Testis (tissue), 3 donors: ENCODE results near the gene RBPJ. TPM values are rescaled to one million over a fixed set of nuclear protein-coding genes. Genes with fewer than 3 reads are reported as not detected.

Experiments
- DNase-seq: peaks from one replicate; pipeline ENCODE4 v3.0.0-alpha.2; 2019
- H3K27ac ChIP-seq, 2 donors: fragments of 200-600 bp; sonication (generic); one replicate each; pipeline ENCODE4 v1.5.1; 2019
- H3K27me3 ChIP-seq: fragments of 200-600 bp; sonication (generic); one replicate; pipeline ENCODE4 v1.5.1; 2019
- H3K36me3 ChIP-seq: fragments of 200-600 bp; sonication (generic); one replicate; pipeline ENCODE4 v1.5.1; 2017; ENCODE audit warnings: low read depth; ENCODE audit errors: missing control alignments
- H3K4me1 ChIP-seq: fragments of 200-600 bp; sonication (generic); one replicate; pipeline ENCODE4 v1.5.1; 2019
- H3K4me3 ChIP-seq, 2 donors: fragments of 200-600 bp; sonication (generic); one replicate each; pipeline ENCODE4 v1.5.1; 2017 to 2019
- H3K9me3 ChIP-seq: fragments of 200-600 bp; sonication (generic); one replicate; pipeline ENCODE4 v1.5.1; 2017
- CTCF ChIP-seq, 3 experiments: fragments of 450-650 bp in 2 of 3; fragments of 200-600 bp in 1 of 3; sonication (generic) in 1 of 3; IDR thresholded peaks; one replicate each; pipeline ENCODE4 v1.5.1; 2016 to 2019; ENCODE audit warnings: antibody characterized with exemption in 3 of 3, mild to moderate bottlenecking in 2 of 3, moderate library complexity in 1 of 3
- POLR2A ChIP-seq: fragments of 450-650 bp; IDR thresholded peaks from one replicate; pipeline ENCODE4 v1.6.1; 2017; ENCODE audit warnings: antibody characterized with exemption, mild to moderate bottlenecking, moderate library complexity
- WGBS, 2 donors: methylation state at CpG; one replicate each; pipeline ENCODE4 v1.1.5; 2018; 5-methylcytosine and 5-hydroxymethylcytosine counted together
- intact Hi-C: fragments of 100-400 bp; cut with DNase I; formaldehyde crosslinking; loops from one replicate; pipeline ENCODE4 v1.15.1; 2023; ENCODE audit warnings: low total_unique reads
- polyA plus RNA-seq: library from polyadenylated mRNA; stranded (reverse); fragments of 350-450 nt; fragmentation: Illumina TruSeq; extraction: RNeasy Lipid Tissue Mini Kit (QIAGEN cat#74804); gene quantifications from one replicate; pipeline ENCODE4 v1.2.3, GENCODE V29; 2014; ENCODE audit warnings: low read depth, low replicate concordance; ENCODE audit not compliant: insufficient read depth
- total RNA-seq, 2 donors: library from RNA; depleted of rRNA; stranded (reverse); fragments of >200 nt; gene quantifications; one replicate each; pipeline ENCODE4 v1.2.3, GENCODE V29; 2016

The RBPJ gene
- total and polyA plus RNA-seq, 3 donors from 2014 or later: 57.7 to 75.8 (median 71.6) TPM

GRCh38 chr4:26474551-26474950 is 153.7 kb downstream of the RBPJ start:
- 89 to 91% methylated on average over 3 of the region's 3 CpGs for WGBS, 2 donors
- DNase-seq: no peak
- no peak for TF ChIP-seq POLR2A
- no peak for TF ChIP-seq CTCF (IDR thresholded peaks at IDR 0.05)

GRCh38 chr4:26475716-26476115 is 154.9 kb downstream of the RBPJ start:
- intact Hi-C loops: no loop called here
- H3K36me3 ChIP-seq: no peaks in the 10 kb centered on the region
- DNase-seq: no peak

More at GRCh38 chr4:26474551-26474950, 153.7 kb downstream of the RBPJ start:
- H3K9me3 ChIP-seq: no peaks in the 10 kb centered on the region
- H3K4me3 ChIP-seq: no peak overlapping the region
- no peaks in the 10 kb centered on the region for H3K4me1 ChIP-seq
- H3K27ac ChIP-seq: no peak overlapping the region
- H3K27me3 ChIP-seq: no peaks in the 10 kb centered on the region
- H3K36me3 ChIP-seq: no peaks in the 10 kb centered on the region
- intact Hi-C loops: no loop called here

GRCh38 chr4:26476545-26476944 is 155.7 kb downstream of the RBPJ start:
- DNase-seq: no peak
- TF ChIP-seq CTCF (IDR thresholded peaks at IDR 0.05): no peak
- TF ChIP-seq POLR2A: no peak
- intact Hi-C loops: no loop called here
- Histone ChIP-seq H3K4me3 (no peak overlapping the region), H3K36me3 (no peaks in the 10 kb centered on the region), H3K27me3 (no peaks in the 10 kb centered on the region), H3K27ac (no peak overlapping the region), H3K9me3 (no peaks in the 10 kb centered on the region), H3K4me1 (no peaks in the 10 kb centered on the region)
- WGBS, 2 donors: 67 to 72% methylated on average over 5 of the region's 5 CpGs

More at GRCh38 chr4:26475716-26476115, 154.9 kb downstream of the RBPJ start:
- H3K4me1 ChIP-seq: no peaks in the 10 kb centered on the region
- H3K9me3 ChIP-seq: no peaks in the 10 kb centered on the region
- TF ChIP-seq CTCF (IDR thresholded peaks at IDR 0.05) (no peak), POLR2A (no peak)
- no peak overlapping the region for H3K4me3 ChIP-seq
- no peaks in the 10 kb centered on the region for H3K27me3 ChIP-seq
- 86 to 90% methylated on average over 8 of the region's 8 CpGs for WGBS, 2 donors
- H3K27ac ChIP-seq: no peak overlapping the region

- Histone ChIP-seq H3K27ac (no peak overlapping the region), H3K4me3 (no peak overlapping the region)
- intact Hi-C loops: no loop called here
Observed at GRCh38 chr4:26478330-26478729, 157.5 kb downstream of the RBPJ start.

More at GRCh38 chr4:26478330-26478729, 157.5 kb downstream of the RBPJ start:
- no peaks in the 10 kb centered on the region for H3K9me3 ChIP-seq
- no peaks in the 10 kb centered on the region for H3K27me3 ChIP-seq
- no peaks in the 10 kb centered on the region for H3K36me3 ChIP-seq
- no peak for DNase-seq
- no peaks in the 10 kb centered on the region for H3K4me1 ChIP-seq
- TF ChIP-seq CTCF (IDR thresholded peaks at IDR 0.05): no peak
- no peak for TF ChIP-seq POLR2A
- 76 to 84% methylated on average over 13 of the region's 13 CpGs for WGBS, 2 donors
